Measurements from ENCODE around the gene PDE6G.

PDE6G gene

DNA sequence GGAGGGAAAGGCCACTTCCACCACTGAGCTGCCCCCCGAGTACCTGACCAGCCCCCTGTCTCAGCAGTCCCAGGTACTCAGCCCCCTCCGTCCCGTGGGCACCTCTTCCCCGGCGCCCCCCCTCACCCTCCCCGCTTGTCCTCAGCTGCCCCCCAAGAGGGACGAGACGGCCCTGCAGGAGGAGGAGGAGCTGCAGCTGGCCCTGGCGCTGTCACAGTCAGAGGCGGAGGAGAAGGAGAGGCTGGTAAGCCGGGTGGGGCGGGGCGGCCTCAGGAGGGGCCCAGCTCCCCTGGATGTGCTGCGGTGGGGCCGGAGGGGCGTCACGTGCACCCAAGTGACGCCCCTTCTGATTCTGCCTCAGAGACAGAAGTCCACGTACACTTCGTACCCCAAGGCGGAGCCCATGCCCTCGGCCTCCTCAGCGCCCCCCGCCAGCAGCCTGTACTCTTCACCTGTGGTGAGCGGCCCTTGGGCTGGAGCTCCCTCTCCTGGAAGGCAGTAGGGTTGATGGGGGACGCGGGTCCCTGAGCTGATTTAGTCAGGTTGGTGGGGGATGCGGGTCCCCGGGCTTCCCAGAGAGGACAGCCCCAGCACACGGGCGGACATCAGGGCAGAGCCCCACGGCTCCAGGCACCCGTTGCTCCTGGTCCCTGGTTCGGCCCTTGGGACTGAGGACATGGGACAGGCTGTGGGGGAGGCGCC lies 37.3 kb upstream of the PDE6G start:
- Mint-ChIP-seq H3K4me1 (peaks cover 22% of the 10 kb centered on the region), H3K9me3 (no peaks in the 10 kb centered on the region)
- no peak for ATAC-seq

DNA sequence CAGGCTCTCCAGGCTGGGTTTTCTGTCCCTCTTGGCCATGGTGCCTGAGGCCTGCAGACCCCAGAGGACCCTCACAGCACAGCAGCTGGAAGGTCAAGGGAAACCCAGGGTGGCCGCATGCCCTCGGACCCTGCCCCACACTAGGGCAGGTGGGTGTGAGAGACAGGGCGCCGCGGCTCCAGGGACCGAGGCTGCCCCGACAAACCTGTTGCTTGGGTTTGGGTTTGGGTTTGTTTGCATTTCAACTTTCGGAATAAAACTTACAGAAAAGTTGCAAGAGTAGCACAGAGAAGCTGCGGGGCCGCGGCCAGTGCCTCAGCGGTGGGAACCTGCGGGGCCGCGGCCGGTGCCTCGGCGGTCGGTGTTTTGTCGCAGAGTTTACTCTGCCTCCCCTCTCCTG lies 35.3 kb upstream of the PDE6G start:
- H3K4me3 Mint-ChIP-seq, result no peak overlapping the region

More for the DNA sequence above, 37.3 kb upstream of the PDE6G start:
- no peak overlapping the region for H3K27ac Mint-ChIP-seq
- H3K4me3 Mint-ChIP-seq, result no peak overlapping the region
- peaks cover 99% of the 10 kb centered on the region for H3K36me3 Mint-ChIP-seq
- DNase-seq (ENCODE audit: low spot score in 2 of 2), result no peak

DNA sequence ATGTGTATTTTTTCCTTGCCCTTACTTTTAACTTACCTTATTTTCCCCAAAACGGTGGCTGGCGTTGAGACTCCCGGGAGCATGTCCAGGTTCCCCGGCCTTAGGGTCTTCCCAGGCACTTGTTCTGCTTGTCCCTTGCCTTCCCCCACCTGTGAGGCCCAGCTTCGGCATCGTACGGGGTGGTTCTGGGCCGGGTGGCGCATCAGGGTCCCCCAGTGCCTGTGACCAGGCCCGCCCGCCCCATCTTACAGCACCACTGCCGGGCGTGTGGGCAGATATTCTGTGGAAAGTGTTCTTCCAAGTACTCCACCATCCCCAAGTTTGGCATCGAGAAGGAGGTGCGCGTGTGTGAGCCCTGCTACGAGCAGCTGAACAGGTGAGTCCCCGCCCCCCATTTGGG lies 34.9 kb upstream of the PDE6G start:
- H3K4me1 Mint-ChIP-seq, result peaks cover 33% of the 10 kb centered on the region
- H3K27ac Mint-ChIP-seq, result no peak overlapping the region
- no peaks in the 10 kb centered on the region for H3K9me3 Mint-ChIP-seq
- H3K36me3 Mint-ChIP-seq, result peaks cover 98% of the 10 kb centered on the region
- ATAC-seq (no peak), DNase-seq (ENCODE audit: low spot score in 2 of 2) (no peak)
- H3K4me3 Mint-ChIP-seq, result no peak overlapping the region

More for the DNA sequence above, 35.3 kb upstream of the PDE6G start:
- Mint-ChIP-seq H3K4me1 (peaks cover 30% of the 10 kb centered on the region), H3K9me3 (no peaks in the 10 kb centered on the region), H3K27ac (no peak overlapping the region), H3K36me3 (peaks cover 98% of the 10 kb centered on the region)
- ATAC-seq (no peak), DNase-seq (ENCODE audit: low spot score in 2 of 2) (no peak)

DNA sequence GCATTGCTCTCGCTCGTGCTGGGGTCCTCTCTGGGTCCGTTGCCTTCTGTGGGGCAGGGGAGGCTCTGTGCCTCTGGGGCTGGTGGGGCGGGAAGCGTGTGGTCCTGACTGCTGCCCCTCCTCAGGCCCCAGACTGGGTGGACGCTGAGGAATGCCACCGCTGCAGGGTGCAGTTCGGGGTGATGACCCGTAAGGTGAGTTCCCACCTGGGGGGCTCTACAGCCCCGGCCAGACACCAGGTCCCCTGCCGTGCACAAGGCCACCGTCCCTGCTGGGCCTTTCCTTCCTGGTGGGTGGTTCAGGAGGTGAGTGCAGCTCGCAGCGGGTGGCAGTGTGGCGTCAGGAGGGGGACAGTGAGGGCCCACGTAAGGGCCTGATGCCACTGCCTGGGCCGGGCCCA lies 34.2 kb upstream of the PDE6G start:
- no peaks in the 10 kb centered on the region for H3K9me3 Mint-ChIP-seq
- DNase-seq (ENCODE audit: low spot score in 2 of 2) (no peak), ATAC-seq (no peak)
- peak overlapping the region; percentile 69 for H3K27ac Mint-ChIP-seq
- no peak overlapping the region for H3K4me3 Mint-ChIP-seq
- H3K36me3 Mint-ChIP-seq, result peaks cover 98% of the 10 kb centered on the region
- peaks cover 38% of the 10 kb centered on the region for H3K4me1 Mint-ChIP-seq

DNA sequence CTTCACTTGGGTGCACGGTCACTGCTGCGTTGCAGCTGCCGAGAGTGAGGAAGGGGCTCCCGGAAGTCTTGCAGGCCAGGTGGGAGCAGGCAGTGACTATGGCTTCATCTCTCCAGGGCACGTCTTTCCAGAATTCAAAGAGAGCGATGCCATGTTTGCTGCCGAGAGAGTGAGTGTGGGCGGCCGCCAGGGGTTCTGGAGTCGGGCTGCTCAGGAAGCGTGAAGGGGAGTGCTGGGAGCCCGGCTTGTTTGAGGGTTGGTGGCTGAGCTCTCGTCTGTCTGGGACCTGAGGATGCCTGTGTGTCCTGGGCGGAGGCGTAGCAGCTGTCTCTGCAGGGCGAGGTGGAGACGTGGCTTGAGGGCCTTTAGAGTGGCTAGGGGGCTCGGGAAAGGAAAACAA lies 33.7 kb upstream of the PDE6G start:
- Mint-ChIP-seq H3K27ac (peak overlapping the region; percentile 69), H3K36me3 (peaks cover 98% of the 10 kb centered on the region)

DNA sequence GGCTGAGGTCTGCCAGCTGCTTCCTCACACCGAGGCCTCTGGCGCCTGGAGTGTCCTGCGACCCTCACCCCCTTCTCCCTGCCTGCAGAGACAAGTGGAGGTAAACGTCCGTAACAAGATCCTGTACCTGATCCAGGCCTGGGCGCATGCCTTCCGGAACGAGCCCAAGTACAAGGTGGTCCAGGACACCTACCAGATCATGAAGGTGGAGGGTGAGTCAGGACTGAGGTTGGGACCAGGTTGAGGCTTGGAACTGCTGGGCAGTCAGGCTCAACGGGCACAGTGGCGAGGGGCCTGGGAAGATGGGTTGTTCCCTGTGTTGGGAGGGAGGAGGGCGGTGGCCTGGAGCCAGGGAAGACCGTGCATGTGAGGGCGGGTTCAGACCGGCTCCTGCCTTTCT lies 32.3 kb upstream of the PDE6G start:
- Mint-ChIP-seq H3K27ac (peak overlapping the region; percentile 76), H3K4me1 (peaks cover 51% of the 10 kb centered on the region), H3K4me3 (no peak overlapping the region), H3K9me3 (no peaks in the 10 kb centered on the region), H3K36me3 (peaks cover 98% of the 10 kb centered on the region)
- DNase-seq (ENCODE audit: low spot score in 2 of 2) (no peak), ATAC-seq (no peak)

More for the DNA sequence above, 33.7 kb upstream of the PDE6G start:
- DNase-seq (ENCODE audit: low spot score in 2 of 2), result no peak
- ATAC-seq, result no peak
- peaks cover 43% of the 10 kb centered on the region for H3K4me1 Mint-ChIP-seq
- H3K9me3 Mint-ChIP-seq, result no peaks in the 10 kb centered on the region
- no peak overlapping the region for H3K4me3 Mint-ChIP-seq

DNA sequence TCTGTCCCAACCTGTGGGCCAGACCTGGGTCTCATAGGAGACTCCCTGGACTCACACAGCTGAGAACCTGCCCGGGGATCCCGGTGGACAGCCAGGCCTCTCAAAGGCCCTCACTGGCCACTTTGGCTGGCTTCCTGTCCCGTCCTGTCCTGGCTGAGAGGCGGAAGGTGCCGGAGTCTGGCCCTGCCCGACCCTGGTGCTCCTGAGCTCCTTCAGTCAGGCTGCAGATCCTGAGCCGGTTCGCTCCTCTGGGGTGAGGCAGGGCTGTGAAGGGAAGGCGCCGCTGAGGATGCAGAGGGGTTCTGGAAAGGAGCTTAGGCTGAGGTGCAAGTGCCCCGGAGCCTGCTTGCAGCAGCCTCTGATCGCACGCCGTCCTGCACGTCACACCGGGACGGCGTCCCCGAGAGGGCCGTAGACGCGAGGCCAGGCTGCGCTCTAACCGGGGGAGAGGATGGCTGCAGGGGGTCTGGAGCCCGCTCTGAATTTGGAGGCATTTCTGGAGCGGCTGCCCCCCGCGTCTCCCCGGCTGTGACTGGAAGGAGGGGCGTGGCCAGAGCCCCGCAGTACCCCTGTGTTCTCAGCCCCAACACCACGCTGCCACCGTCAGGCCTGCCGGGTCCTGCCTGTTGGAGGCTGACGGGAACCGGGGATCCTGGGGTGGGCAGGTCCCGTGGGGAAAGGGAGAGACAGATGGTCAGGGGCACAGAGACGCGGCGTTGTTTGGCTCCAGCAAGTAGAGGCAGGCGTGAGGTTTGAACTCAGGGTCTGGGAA lies 31.6 kb upstream of the PDE6G start:
- peaks cover 52% of the 10 kb centered on the region for H3K4me1 Mint-ChIP-seq
- peak overlapping the region; percentile 37 for H3K27ac Mint-ChIP-seq
- no peak overlapping the region for H3K4me3 Mint-ChIP-seq
- ATAC-seq, result no peak
- no peaks in the 10 kb centered on the region for H3K9me3 Mint-ChIP-seq
- H3K36me3 Mint-ChIP-seq, result peaks cover 94% of the 10 kb centered on the region
- no peak for DNase-seq (ENCODE audit: low spot score in 2 of 2)

DNA sequence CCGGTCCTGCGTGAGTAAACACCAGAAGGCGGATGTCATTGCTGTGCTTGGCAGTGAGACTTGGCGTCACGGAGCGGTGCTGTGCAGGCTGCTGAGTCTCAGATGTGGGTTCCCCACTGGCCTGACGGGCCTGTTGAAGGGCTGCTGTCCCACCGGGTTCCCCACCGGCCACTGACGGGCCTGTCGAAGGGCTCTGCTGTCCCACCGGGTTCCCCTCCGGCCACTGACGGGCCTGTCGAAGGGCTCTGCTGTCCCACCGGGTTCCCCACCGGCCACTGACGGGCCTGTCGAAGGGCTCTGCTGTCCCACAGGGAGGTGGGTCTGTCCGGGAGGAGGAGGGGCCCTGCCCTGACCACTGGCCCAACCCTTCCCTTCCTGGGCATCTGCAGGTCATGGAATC lies 30.3 kb upstream of the PDE6G start:
- Mint-ChIP-seq H3K4me3 (no peak overlapping the region), H3K9me3 (no peaks in the 10 kb centered on the region), H3K36me3 (peaks cover 81% of the 10 kb centered on the region), H3K4me1 (peaks cover 59% of the 10 kb centered on the region), H3K27ac (peak overlapping the region; percentile 37)
- ATAC-seq (no peak), DNase-seq (ENCODE audit: low spot score in 2 of 2) (no peak)

DNA sequence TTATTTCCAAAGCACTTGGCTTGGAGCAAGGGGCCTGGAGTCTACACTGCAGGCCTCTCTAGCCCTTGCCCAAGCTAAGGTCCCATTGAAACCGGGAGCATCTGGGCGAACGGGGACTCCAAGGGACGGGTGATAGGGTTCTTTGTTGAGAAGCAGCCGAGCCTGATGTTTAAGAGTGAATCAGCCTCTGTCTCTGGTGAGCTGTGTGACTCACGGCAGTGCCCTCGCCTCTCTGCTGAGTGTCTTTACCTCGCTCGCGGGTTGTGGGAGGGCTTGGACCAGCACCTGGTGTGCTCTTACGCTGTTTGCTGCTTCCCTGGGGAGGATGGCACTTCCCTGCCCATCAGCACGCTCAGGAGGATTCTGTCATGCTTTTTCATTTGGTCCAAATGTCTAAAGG lies 28.8 kb upstream of the PDE6G start:
- peak; percentile 49 for ATAC-seq
- Mint-ChIP-seq H3K27ac (peak overlapping the region; percentile 97), H3K4me1 (peaks cover 58% of the 10 kb centered on the region), H3K36me3 (peaks cover 67% of the 10 kb centered on the region), H3K4me3 (peak overlapping the region; percentile 89), H3K9me3 (no peaks in the 10 kb centered on the region)
- DNase-seq (ENCODE audit: low spot score in 2 of 2), result no peak

DNA sequence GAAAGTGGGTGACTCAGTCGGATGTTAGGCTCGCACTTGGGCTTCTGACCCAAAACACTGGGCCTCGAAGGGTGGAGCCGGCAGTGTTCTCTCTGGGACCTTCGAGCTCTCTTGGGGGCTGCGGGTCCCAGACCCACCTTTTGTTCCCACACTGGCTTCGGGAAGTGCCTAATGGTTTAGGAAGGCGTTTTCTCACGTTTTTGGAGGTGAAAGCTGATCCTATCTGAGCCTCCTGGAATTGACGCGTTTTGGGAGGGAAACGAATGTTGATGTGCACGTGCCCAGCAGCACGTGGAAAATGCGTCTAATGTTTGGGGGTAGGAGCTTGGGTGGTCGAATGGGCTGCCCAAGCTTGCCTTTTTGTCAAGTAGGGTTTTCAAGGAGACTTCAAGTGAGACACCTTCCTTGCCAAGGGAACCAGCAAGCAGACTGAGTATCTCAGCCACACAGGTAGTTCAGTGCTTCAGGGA lies 28.1 kb upstream of the PDE6G start:
- H3K4me1 Mint-ChIP-seq, result peaks cover 51% of the 10 kb centered on the region
- ATAC-seq, result peak; percentile 58
- DNase-seq (ENCODE audit: low spot score in 2 of 2), result no peak

DNA sequence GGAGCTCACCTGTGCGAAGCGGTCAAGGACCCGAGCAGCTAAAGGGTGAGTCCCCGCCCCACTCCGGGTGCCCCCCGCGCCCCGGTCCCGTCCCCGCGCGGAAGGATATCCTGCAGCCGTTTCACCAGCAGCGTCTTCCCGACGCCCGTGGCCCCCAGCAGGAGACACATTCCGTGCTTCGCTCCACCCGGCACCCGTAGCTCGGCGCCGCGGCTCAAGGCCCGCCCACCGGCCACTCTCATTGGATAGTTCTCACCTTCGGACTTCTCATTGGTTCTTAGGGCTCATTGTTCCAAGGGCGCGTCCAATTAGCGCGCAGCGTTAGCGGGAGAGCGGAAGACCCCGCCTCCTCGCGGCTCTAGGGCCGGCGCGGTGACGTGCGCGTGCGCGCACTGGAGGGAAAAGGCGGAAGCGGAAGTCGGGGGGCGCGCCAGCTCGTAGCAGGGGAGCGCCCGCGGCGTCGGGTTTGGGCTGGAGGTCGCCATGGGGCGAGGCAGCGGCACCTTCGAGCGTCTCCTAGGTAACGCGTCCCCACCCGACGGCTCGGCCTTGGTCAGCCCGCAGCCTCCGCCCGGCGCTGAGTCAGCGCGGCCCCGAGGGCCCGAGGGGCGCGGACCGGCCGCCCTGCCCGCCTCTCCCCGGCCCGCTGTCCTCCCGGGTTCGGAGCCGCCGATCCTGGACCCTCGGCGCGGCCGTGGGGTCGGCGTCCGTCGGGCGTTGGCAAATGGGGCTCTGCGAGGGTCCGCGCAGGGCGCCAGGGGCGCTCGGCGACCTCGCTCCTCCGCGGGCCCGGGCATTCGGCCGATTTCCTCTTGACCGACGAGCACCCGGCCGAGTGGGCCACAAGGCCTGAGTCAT lies 27.5 kb upstream of the PDE6G start, which contains the start of the genes ARL16 and HGS:
Gene ARL16, minus strand, starts transcription at position 214 of the 858 bp plus-strand sequence. Its CDS starts 44 bp downstream, at position 170.
Gene HGS, plus strand, starts transcription at position 428 of the 858 bp plus-strand sequence. Its CDS starts 56 bp downstream, at position 484.
- H3K27ac Mint-ChIP-seq, result peak within 1 kb of the TSS; percentile 97
- H3K4me3 Mint-ChIP-seq, result peak within 1 kb of the TSS; percentile 89
- H3K9me3 Mint-ChIP-seq, result no peaks in the 10 kb centered on the region

More for the DNA sequence above, 28.1 kb upstream of the PDE6G start:
- no peaks in the 10 kb centered on the region for H3K9me3 Mint-ChIP-seq
- H3K36me3 Mint-ChIP-seq, result peaks cover 60% of the 10 kb centered on the region
- peak overlapping the region; percentile 89 for H3K4me3 Mint-ChIP-seq
- H3K27ac Mint-ChIP-seq, result peak overlapping the region; percentile 97

DNA sequence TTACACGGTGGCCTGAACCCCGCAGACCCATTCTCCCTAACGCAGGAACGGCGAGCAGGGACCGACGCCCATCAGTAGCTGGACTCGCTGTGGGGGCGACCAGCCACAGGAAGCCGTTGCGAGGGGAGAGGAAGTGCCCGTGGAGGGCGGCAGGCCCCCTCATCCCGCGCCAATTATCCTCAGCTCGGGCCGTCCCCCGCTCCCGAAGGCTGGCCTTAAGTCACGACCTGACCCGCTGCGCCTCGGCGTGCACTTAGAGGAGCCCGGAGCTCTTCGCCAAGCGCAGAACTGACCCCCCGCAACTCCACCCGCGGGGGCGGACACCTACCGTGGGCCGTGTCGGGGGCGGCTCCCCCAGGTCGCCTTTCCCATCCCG lies 26.9 kb upstream of the PDE6G start:
- peaks cover 48% of the 10 kb centered on the region for H3K36me3 Mint-ChIP-seq
- peak overlapping the region; percentile 97 for H3K27ac Mint-ChIP-seq
- DNase-seq (ENCODE audit: low spot score in 2 of 2) (no peak), ATAC-seq (peak; percentile 1)
- peak overlapping the region; percentile 89 for H3K4me3 Mint-ChIP-seq
- no peaks in the 10 kb centered on the region for H3K9me3 Mint-ChIP-seq
- peaks cover 40% of the 10 kb centered on the region for H3K4me1 Mint-ChIP-seq

More for the DNA sequence above, 27.5 kb upstream of the PDE6G start, which contains the start of the genes ARL16 and HGS:
- DNase-seq (ENCODE audit: low spot score in 2 of 2) (peak; percentile 98 to 99), ATAC-seq (peak; percentile 96)
- peaks cover 45% of the 10 kb centered on the region for H3K4me1 Mint-ChIP-seq
- peaks cover 54% of the 10 kb centered on the region for H3K36me3 Mint-ChIP-seq

DNA sequence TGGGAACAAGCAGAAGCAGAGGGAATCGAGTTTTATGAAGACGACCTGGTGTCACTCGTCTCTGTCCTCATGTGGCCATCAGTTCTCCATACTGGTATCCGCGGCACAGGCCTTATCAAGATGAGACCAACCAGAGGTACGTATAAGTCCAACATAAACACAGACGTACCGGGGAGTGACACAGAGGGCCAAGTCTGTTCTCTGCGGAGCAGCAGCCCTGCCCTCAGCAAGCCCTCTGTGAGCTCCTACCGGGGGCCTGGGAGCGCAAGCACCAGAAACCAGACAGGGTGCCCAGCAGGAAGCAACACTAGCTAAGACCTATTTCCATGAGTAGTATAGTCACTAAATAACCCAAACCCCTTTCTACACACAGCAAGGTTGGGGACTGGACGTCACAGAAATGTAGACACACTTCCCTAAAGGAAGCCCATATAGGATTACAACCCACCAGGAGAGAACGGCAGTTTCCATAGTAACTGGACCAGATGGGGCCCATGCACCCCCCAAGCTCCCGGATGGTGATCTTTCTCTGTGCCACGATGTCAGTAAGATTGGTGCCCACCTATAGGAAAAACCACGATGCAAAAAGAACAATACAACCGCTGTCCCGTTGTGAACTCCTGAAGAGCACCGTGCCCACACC lies 26.3 kb upstream of the PDE6G start:
- ATAC-seq, result no peak
- DNase-seq (ENCODE audit: low spot score in 2 of 2), result no peak
- peaks cover 43% of the 10 kb centered on the region for H3K36me3 Mint-ChIP-seq
- peak overlapping the region; percentile 89 for H3K4me3 Mint-ChIP-seq
- H3K4me1 Mint-ChIP-seq, result peaks cover 39% of the 10 kb centered on the region
- no peaks in the 10 kb centered on the region for H3K9me3 Mint-ChIP-seq
- H3K27ac Mint-ChIP-seq, result peak overlapping the region; percentile 97

DNA sequence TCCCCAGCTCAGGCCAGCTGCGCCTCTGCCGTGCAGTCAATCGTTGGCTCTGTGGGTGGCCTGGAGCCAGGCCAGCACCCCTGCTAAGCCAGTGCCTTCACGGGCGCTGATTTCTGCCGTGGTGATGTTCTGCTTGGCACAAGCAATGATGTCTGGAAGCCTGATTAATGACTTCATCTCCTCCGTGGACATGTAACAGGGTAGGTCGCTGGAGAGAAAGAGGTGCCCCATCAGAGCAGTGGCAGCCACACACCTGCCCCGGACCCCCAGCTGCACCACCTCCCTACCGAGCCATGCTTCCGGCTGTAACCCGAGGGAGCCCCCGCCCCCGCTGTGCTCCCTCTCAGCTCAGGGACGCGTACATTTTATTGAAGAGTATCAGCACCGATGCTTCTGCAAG lies 25.3 kb upstream of the PDE6G start:
- H3K36me3 Mint-ChIP-seq, result peaks cover 33% of the 10 kb centered on the region
- DNase-seq (ENCODE audit: low spot score in 2 of 2) (no peak), ATAC-seq (no peak)
- H3K4me1 Mint-ChIP-seq, result peaks cover 30% of the 10 kb centered on the region
- H3K4me3 Mint-ChIP-seq, result peak overlapping the region; percentile 89
- no peaks in the 10 kb centered on the region for H3K9me3 Mint-ChIP-seq
- H3K27ac Mint-ChIP-seq, result no peak overlapping the region
